GM18520 (cell line): Measurements from ENCODE around the gene PRXL2B.
"Not testable (repeated sequence)": the region's sequence is repeated elsewhere in the genome, so short reads cannot be mapped to it uniquely, and the experiment has no call there.

Experiments
- ATAC-seq: cut with Tn5 transposase; IDR thresholded peaks from one replicate; pipeline ENCODE4 v1.9.1; 2021; ENCODE audit not compliant: unreplicated experiment

PRXL2B gene

GRCh38 chr1:2564006-2564814 lies 22.4 kb upstream of the PRXL2B start:
- no peak for ATAC-seq

GRCh38 chr1:2564815-2565374 lies 21.7 kb upstream of the PRXL2B start:
- ATAC-seq: no peak

- ATAC-seq: no peak
Observed at GRCh38 chr1:2566101-2567045, 20.2 kb upstream of the PRXL2B start.

GRCh38 chr1:2567083-2567679 lies 19.4 kb upstream of the PRXL2B start:
- no peak for ATAC-seq

GRCh38 chr1:2568187-2568816 lies 18.3 kb upstream of the PRXL2B start:
- not testable (repeated sequence) for ATAC-seq

- ATAC-seq: no peak
Observed at GRCh38 chr1:2569060-2569459, 17.5 kb upstream of the PRXL2B start.

- not testable (repeated sequence) for ATAC-seq
Observed at GRCh38 chr1:2569703-2570102, 16.9 kb upstream of the PRXL2B start.

- ATAC-seq: no peak
Observed at GRCh38 chr1:2570332-2570731, 16.2 kb upstream of the PRXL2B start.

- ATAC-seq: no peak
Observed at GRCh38 chr1:2571348-2571747, 15.2 kb upstream of the PRXL2B start.

- ATAC-seq: no peak
Observed at GRCh38 chr1:2573250-2573920, 13.2 kb upstream of the PRXL2B start.

GRCh38 chr1:2574350-2574749 lies 12.2 kb upstream of the PRXL2B start:
- ATAC-seq: no peak

GRCh38 chr1:2575801-2576663 lies 10.5 kb upstream of the PRXL2B start:
- ATAC-seq: no peak

- peak; percentile 28 for ATAC-seq
Observed at GRCh38 chr1:2577565-2578075, 9.0 kb upstream of the PRXL2B start.

GRCh38 chr1:2578758-2579118 lies 7.8 kb upstream of the PRXL2B start:
- ATAC-seq: no peak

- no peak for ATAC-seq
Observed at GRCh38 chr1:2580691-2581090, 5.9 kb upstream of the PRXL2B start.

- ATAC-seq: no peak
Observed at GRCh38 chr1:2582391-2582790, 4.2 kb upstream of the PRXL2B start.

- ATAC-seq: no peak
Observed at GRCh38 chr1:2583331-2583791, 3.2 kb upstream of the PRXL2B start.

- ATAC-seq: no peak
Observed at GRCh38 chr1:2583871-2584351, 2.7 kb upstream of the PRXL2B start.
